HL-60 (cell line): Measurements from ENCODE around the gene EML6.
A peak's percentile ranks its signal among the peaks of the same experiment; 100 is the strongest.

Experiments
- DNase-seq, 2 experiments: peaks; one replicate each; pipeline ENCODE4 v3.0.0-alpha.2; 2010 to 2020; ENCODE audit warnings: low read depth in 1 of 2, low spot score in 1 of 2
- H3K27ac ChIP-seq: fragments of 250-450 bp; sonication (Bioruptor Pico); replicated peaks from 2 replicates; pipeline ENCODE4 v1.5.1; 2020; ENCODE audit warnings: mild to moderate bottlenecking, moderate library complexity
- H3K27me3 ChIP-seq: fragments of 250-450 bp; sonication (Bioruptor Pico); 2 replicates; pipeline ENCODE4 v1.5.1; 2021; ENCODE audit warnings: mild to moderate bottlenecking, moderate library complexity; ENCODE audit not compliant: insufficient read depth, poor library complexity, severe bottlenecking
- H3K4me3 ChIP-seq: replicated peaks from 2 replicates; pipeline ENCODE4 v1.5.1; 2011; ENCODE audit warnings: mild to moderate bottlenecking, control low read depth, low read length; ENCODE audit not compliant: insufficient read depth
- GABPA ChIP-seq: IDR thresholded peaks from 2 replicates; pipeline ENCODE4 v1.6.1; 2012; ENCODE audit warnings: low read depth
- POLR2AphosphoS5 ChIP-seq: IDR thresholded peaks from 2 replicates; pipeline ENCODE4 v1.6.1; 2012; ENCODE audit warnings: low read depth
- SPI1 ChIP-seq: IDR thresholded peaks from 2 replicates; pipeline ENCODE4 v1.6.1; 2012; ENCODE audit warnings: low read depth, mild to moderate bottlenecking, borderline replicate concordance
- TF ChIP-seq, protein P1 (sequence below): IDR thresholded peaks from one replicate; pipeline ENCODE4 v1.5.1; 2011; ENCODE audit warnings: low read length, control low read depth, inconsistent platforms; ENCODE audit not compliant: insufficient read depth
- TF ChIP-seq, protein P2 (sequence below): IDR thresholded peaks from 2 replicates; pipeline ENCODE4 v1.6.1; 2012; ENCODE audit warnings: low read depth; ENCODE audit not compliant: insufficient replicate concordance

EML6 gene

DNA sequence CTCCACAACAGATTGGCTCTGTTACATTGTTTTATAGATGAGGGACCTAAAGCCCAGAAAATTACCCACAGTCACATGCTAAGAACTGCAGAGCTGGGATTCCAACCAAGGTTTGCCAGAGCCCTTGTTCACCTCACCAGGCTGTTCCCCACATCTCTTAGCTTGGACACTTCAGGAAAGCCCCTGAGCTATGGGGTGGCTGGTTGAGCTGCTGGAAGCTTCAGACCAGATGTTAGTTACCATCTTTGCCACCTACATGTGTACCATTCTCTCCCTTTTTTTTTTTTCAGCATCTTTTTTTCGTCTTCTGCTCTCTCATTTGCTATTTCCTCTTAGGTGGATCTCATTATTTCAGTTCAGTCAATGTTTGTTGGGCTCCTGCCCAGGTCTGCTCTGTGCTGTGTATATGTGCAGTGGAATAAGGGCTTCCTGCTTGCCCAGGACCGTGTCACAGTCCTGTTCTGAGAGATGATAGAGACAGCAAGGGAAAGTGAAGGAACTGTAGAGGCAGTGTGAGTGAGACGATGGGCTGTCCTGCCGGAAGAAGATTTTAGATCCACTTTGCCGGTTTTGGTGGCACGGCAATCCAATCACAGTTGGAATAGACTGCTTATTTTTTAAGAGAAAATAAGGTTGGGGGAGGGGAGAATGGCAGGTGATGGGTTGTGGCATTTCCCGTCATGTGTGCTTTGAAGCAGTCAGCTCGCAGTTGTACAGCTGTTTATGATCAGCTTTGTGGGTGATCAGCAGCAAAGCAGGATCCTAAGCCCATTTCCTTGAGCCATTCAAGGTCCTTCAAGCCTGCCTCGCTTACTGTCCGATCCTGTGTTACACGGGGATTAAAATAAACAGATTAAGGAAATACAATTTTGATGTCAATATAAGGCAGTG, 174.2 kb downstream of the EML6 start:
- Histone ChIP-seq H3K27ac (no peak overlapping the region), H3K27me3 (no peaks in the 10 kb centered on the region), H3K4me3 (no peak overlapping the region)
- TF ChIP-seq, protein P1, sequence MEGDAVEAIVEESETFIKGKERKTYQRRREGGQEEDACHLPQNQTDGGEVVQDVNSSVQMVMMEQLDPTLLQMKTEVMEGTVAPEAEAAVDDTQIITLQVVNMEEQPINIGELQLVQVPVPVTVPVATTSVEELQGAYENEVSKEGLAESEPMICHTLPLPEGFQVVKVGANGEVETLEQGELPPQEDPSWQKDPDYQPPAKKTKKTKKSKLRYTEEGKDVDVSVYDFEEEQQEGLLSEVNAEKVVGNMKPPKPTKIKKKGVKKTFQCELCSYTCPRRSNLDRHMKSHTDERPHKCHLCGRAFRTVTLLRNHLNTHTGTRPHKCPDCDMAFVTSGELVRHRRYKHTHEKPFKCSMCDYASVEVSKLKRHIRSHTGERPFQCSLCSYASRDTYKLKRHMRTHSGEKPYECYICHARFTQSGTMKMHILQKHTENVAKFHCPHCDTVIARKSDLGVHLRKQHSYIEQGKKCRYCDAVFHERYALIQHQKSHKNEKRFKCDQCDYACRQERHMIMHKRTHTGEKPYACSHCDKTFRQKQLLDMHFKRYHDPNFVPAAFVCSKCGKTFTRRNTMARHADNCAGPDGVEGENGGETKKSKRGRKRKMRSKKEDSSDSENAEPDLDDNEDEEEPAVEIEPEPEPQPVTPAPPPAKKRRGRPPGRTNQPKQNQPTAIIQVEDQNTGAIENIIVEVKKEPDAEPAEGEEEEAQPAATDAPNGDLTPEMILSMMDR, result no peak
- TF ChIP-seq, protein P2, sequence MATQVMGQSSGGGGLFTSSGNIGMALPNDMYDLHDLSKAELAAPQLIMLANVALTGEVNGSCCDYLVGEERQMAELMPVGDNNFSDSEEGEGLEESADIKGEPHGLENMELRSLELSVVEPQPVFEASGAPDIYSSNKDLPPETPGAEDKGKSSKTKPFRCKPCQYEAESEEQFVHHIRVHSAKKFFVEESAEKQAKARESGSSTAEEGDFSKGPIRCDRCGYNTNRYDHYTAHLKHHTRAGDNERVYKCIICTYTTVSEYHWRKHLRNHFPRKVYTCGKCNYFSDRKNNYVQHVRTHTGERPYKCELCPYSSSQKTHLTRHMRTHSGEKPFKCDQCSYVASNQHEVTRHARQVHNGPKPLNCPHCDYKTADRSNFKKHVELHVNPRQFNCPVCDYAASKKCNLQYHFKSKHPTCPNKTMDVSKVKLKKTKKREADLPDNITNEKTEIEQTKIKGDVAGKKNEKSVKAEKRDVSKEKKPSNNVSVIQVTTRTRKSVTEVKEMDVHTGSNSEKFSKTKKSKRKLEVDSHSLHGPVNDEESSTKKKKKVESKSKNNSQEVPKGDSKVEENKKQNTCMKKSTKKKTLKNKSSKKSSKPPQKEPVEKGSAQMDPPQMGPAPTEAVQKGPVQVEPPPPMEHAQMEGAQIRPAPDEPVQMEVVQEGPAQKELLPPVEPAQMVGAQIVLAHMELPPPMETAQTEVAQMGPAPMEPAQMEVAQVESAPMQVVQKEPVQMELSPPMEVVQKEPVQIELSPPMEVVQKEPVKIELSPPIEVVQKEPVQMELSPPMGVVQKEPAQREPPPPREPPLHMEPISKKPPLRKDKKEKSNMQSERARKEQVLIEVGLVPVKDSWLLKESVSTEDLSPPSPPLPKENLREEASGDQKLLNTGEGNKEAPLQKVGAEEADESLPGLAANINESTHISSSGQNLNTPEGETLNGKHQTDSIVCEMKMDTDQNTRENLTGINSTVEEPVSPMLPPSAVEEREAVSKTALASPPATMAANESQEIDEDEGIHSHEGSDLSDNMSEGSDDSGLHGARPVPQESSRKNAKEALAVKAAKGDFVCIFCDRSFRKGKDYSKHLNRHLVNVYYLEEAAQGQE, result no peak
- TF ChIP-seq SPI1 (no peak), GABPA (no peak), POLR2AphosphoS5 (no peak)
- DNase-seq, result no peak

DNA sequence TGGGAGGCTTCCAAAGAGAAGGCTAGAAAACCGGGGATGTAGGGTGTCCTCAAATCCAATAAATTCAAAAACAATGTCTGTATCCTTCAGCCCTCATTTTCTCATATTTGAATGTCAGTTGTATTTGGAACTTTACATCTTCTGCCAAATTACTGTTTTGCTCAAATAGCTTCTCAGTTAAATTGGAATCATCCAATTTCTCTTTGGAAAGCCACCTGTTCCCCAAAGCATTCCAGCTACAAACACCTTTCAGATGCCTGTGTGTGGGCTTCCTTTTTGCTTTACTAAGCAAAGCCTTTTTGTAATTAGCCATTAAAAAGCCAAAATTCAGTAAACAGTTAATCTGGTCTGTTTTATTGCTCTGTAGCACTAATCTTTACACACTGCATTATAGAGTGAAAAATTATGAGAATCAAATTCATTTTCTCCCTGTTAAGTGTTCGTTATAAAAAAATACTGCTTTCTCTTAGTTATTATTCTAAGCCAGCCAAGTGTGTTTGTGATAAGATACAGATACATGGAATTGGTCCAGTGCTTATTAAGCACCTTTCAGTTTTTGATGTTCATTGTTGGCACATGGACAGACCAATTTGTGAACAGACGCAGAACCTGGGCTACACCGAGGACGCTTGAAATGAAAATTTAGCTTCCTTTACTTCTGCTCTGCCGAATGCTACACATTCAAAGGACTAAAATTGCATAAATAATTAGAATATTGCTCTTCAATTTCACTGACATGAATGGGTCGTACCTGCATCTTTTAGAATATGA, 175.2 kb downstream of the EML6 start:
- TF ChIP-seq POLR2AphosphoS5, result no peak
- no peak overlapping the region for H3K27ac ChIP-seq

DNA sequence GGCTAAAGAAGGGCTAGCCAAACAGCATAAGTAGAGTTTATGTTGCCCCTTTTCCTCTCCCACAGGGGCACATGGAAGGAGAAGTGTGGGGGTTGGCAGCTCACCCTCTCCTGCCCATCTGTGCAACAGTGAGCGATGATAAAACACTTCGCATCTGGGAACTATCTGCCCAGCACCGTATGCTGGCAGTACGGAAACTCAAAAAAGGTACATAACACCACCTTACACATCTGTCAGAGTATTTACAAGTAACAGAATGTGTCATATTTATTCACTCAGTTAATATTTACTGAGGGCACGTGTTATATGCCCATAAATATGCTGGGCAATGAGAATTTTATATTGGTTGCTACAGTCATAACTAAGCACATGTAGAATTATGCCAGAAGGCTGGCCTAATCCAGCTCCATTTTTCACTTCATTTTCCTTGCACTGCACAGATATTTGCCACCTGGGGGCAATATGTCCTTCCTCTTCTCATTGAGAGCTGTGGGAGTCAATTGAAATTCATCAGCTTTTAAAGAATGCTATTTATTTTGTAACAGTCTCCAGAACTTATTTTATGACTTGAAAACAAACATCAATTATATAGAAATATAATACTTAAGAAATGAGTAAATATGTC, 176.2 kb downstream of the EML6 start:
- peak in 1 of 2 experiments; percentile 24 for DNase-seq
- H3K4me3 ChIP-seq, result no peak overlapping the region
- TF ChIP-seq, protein P1, result peak; percentile 23
- TF ChIP-seq GABPA, result no peak
- TF ChIP-seq, protein P2, result no peak
- no peaks in the 10 kb centered on the region for H3K27me3 ChIP-seq
- no peak overlapping the region for H3K27ac ChIP-seq

More for the DNA sequence above, 175.2 kb downstream of the EML6 start:
- no peak for DNase-seq
- Histone ChIP-seq H3K4me3 (no peak overlapping the region), H3K27me3 (no peaks in the 10 kb centered on the region)
